TTC549 (cell line): ENCODE measurements around the gene MYO1H.
A peak's percentile ranks its signal among the peaks of the same experiment; 100 is the strongest.
"Not testable (repeated sequence)": the region's sequence is repeated elsewhere in the genome, so short reads cannot be mapped to it uniquely, and the experiment has no call there.

Experiments used
- FAIRE-seq: peaks from 2 replicates; lab custom pipeline; 2012; peaks lifted over from hg19 to GRCh38; lab: Jason Lieb, UNC

The MYO1H gene

DNA sequence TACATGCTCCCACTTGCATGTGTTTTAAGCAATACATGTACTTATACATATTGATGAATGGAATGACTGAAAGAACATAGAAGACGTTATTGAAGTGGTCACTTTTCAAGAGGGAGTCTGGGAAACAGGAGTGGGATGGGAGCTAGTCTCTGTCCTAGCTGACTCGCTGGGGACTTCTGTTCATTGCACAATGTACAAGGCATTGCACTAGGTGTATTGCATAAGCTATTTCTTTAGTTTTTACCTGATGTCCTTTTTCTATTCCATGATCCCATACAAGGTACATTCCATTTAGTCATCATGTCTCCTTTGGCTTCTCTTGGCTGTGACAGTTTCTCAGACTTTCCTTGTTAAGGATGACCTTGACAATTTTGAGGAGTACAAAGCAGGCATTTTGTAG lies 4.0 kb upstream of the MYO1H start:
- no peak for FAIRE-seq

DNA sequence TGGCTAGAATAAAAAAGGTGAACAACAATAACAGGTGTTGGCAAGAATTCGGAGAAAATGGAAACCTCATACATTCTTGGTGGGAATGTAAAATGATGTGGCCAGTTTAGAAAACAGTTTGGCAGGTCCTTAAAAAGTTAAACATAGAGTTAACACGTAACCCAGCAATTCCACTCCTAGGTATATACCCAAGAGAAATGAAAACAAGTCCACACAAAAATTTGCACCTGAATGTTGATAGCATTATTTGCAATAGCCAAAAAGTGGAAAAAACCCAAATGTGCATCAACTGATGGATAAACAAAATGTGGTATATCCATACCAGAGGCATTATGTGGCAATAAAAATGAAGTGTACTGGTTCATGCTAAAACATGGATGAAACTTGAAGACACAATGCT lies 2.3 kb upstream of the MYO1H start:
- no peak for FAIRE-seq

DNA sequence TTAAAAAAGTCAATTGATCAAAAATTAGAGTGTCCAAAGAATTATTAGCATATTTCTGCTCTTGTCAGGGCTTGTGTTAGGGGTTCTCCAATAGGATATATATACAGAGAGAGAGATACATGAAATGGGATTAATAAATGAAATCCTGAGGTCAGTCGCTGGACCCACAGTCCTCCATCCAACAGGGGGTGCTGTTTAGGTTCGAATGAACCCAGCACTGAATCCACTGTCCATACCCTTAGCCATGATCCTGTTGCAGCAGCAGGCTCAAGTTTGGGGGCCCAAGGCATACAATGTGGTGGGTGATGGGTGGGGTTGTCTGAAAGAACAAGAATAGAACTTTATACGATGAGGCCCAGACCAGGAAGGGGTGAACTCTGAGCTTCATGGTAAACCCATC lies 780 bp upstream of the MYO1H start:
- no peak for FAIRE-seq

- no peak for FAIRE-seq
Measured at GRCh38 chr12:109352184-109352583, 4.5 kb downstream of the MYO1H start.

DNA sequence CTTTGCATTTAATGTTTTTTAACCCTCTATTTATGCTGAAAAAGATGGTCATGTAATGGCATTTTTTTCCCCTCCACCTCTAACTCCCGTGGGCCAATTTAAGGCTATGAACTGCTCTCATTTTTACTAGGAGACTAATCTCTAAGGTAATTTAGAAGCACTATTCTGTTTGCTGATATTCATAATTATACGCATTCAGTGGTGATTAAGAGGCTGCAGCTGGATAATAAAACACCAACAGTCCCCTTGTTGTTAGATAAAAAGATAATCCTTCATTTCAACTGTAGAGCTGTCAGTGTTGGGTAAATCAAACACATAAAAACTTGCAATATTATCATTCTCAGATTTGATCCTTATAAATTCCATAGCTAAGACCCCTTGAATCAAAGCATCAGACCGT lies 8.9 kb downstream of the MYO1H start:
- no peak for FAIRE-seq

GRCh38 chr12:109357032-109357431 lies 9.3 kb downstream of the MYO1H start:
- no peak for FAIRE-seq

GRCh38 chr12:109358154-109358869 lies 10.6 kb downstream of the MYO1H start:
- no peak for FAIRE-seq

- FAIRE-seq: no peak
Measured at GRCh38 chr12:109359131-109359690, 11.5 kb downstream of the MYO1H start.

GRCh38 chr12:109369831-109370230 lies 22.1 kb downstream of the MYO1H start:
- no peak for FAIRE-seq

GRCh38 chr12:109377139-109377685 lies 29.5 kb downstream of the MYO1H start:
- FAIRE-seq: no peak

DNA sequence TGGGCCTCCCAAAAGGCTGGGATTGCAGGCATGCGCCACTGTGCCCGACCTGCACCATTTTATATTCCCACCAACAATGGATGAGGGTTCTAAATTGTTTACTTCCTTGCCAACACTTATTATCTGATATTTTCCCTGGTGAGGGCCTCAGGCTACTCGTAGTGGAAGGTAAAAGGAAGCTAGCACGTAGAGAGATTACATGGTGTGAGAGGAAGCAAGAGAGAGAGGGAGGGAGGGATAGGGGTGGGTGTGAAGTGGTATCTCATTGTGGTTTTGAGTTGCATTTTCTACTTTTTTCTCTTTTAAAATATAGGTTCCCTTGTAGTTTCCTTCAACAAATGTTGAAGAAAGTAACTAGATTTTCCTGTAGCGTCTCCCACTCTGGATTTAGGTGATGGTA lies 30.9 kb downstream of the MYO1H start:
- no peak for FAIRE-seq

GRCh38 chr12:109382031-109382430 lies 34.3 kb downstream of the MYO1H start:
- FAIRE-seq: no peak

- no peak for FAIRE-seq
Measured at GRCh38 chr12:109383240-109383639, 35.5 kb downstream of the MYO1H start.

- FAIRE-seq: peak; percentile 60
Measured at GRCh38 chr12:109385339-109386058, 37.8 kb downstream of the MYO1H start.

DNA sequence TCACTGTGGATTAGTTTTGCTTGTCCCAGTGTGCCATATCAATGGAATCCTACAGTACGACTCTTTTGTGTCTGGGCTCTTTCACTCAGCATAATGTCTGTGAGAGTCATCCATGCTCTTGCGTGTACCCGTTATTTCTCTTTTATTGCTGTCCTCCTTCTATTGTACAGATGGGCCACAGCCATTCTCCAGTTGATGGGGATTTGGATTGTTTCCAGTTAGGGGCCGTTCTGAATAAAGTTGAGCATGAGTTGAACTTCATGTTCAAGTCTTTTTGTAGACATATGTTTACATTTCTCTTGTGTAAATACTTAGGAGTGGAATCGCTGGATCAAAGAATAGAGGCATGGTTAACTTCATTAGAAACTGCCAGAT lies 38.3 kb downstream of the MYO1H start:
- no peak for FAIRE-seq

GRCh38 chr12:109387425-109388166 lies 39.9 kb downstream of the MYO1H start:
- no peak for FAIRE-seq

GRCh38 chr12:109388167-109388563 lies 40.5 kb downstream of the MYO1H start:
- no peak for FAIRE-seq

DNA sequence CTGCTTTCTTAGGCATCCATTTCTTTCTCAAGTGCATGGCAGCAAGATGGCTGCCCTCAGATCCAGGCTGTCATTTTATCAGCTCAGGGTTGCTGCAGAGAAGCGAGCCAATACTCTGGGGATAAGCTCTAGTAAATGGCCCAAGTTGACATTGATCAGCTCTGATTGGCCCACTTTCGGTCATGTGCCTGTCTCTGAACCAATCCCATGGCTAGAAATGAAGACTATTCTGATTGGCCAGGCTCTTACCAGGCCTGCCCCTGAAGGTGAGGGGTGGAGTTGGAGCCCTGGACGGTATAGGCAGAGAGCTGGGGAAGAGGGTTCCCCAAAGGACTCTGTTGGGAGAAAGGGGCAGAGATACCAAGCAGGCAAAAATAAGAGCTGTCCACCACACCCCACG lies 41.4 kb downstream of the MYO1H start:
- FAIRE-seq: no peak

- FAIRE-seq: peak; percentile 81
Measured at GRCh38 chr12:109393437-109394345, 46.0 kb downstream of the MYO1H start.

DNA sequence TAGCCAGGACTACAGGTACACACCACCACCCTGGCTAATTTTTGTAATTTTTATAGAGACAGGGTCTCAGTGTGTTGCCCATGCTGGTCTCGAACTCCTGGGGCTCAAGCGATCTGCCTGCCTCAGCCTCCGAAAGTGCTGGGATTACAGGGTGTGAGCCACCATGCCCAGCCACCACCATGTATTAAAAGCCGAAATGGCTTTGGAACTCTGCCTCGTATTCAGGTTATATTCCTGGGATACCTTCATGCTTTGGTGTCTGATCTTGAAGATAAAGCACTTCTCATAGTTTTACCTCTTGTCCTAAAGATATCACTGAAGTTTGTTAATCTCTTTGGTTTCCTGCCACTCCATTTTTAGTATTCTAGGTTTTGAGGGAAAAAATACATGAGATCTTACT lies 47.2 kb downstream of the MYO1H start:
- FAIRE-seq: no peak

DNA sequence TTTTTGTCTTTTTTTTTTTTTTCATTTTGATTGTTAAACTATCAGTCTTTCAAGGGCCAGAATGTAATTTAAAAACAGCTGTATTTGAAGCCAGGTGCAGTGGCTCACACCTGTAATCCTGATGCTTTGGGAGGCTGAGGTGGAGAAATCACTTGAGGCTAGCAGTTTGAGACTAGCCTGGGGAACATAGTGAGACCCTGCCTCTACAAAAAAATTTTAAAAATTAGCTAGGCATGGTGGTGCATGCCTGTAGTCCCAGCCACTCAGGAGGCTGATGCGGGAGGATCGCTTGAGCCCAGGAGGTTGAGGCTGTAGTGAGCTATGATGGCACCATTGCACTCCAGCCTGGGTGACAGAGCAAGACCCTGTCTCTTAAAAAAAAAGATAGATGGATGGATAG lies 57.1 kb downstream of the MYO1H start:
- not testable (repeated sequence) for FAIRE-seq

GRCh38 chr12:109406147-109406546 lies 58.4 kb downstream of the MYO1H start:
- not testable (repeated sequence) for FAIRE-seq
